NCI-H2227 (cell line): ENCODE measurements around the gene LCTL.
"Not testable (repeated sequence)": the region's sequence is repeated elsewhere in the genome, so short reads cannot be mapped to it uniquely, and the experiment has no call there.

Experiments
- DNase-seq: peaks from one replicate; lab custom pipeline; 2025; ENCODE audit not compliant: unreplicated experiment; lab: John Stamatoyannopoulos, UW

The LCTL gene

GRCh38 chr15:66592505-66593218 is 26.9 kb upstream of the LCTL start:
- DNase-seq: no peak

- DNase-seq: no peak
Observed at GRCh38 chr15:66591322-66591862, 25.6 kb upstream of the LCTL start.

GRCh38 chr15:66590435-66590834 is 24.6 kb upstream of the LCTL start:
- DNase-seq: no peak

GRCh38 chr15:66589429-66589828 is 23.6 kb upstream of the LCTL start:
- DNase-seq: not testable (repeated sequence)

- no peak for DNase-seq
Observed at GRCh38 chr15:66588971-66589370, 23.2 kb upstream of the LCTL start.

GRCh38 chr15:66588537-66588936 is 22.7 kb upstream of the LCTL start:
- no peak for DNase-seq

GRCh38 chr15:66587749-66588148 is 22.0 kb upstream of the LCTL start:
- no peak for DNase-seq

GRCh38 chr15:66587020-66587419 is 21.2 kb upstream of the LCTL start:
- DNase-seq: no peak

GRCh38 chr15:66586155-66586976 is 20.6 kb upstream of the LCTL start:
- DNase-seq: no peak

- no peak for DNase-seq
Observed at GRCh38 chr15:66581972-66582537, 16.3 kb upstream of the LCTL start.

- DNase-seq: no peak
Observed at GRCh38 chr15:66580643-66581042, 14.8 kb upstream of the LCTL start.

- no peak for DNase-seq
Observed at GRCh38 chr15:66578286-66578875, 12.6 kb upstream of the LCTL start.

- DNase-seq: no peak
Observed at GRCh38 chr15:66574596-66574950, 8.8 kb upstream of the LCTL start.

GRCh38 chr15:66573719-66574595 is 8.2 kb upstream of the LCTL start:
- no peak for DNase-seq

GRCh38 chr15:66573348-66573718 is 7.5 kb upstream of the LCTL start:
- DNase-seq: no peak

- no peak for DNase-seq
Observed at GRCh38 chr15:66572146-66572545, 6.3 kb upstream of the LCTL start.

- DNase-seq: no peak
Observed at GRCh38 chr15:66570842-66571478, 5.2 kb upstream of the LCTL start.

GRCh38 chr15:66570327-66570726 is 4.5 kb upstream of the LCTL start:
- no peak for DNase-seq

GRCh38 chr15:66569461-66570137 is 3.8 kb upstream of the LCTL start:
- no peak for DNase-seq

- no peak for DNase-seq
Observed at GRCh38 chr15:66567897-66568296, 2.1 kb upstream of the LCTL start.
